ENCODE measurements around the gene RASA3. TPM values are rescaled to one million over a fixed set of nuclear protein-coding genes. Genes with fewer than 3 reads are reported as not detected.

The RASA3 gene
- total and polyA plus RNA-seq, 10 of the 15 experiments (the other 5 are each of a cell fraction or from before 2014, with no cell fraction given), result 0.79 to 33.9 (median 17.6) TPM

DNA sequence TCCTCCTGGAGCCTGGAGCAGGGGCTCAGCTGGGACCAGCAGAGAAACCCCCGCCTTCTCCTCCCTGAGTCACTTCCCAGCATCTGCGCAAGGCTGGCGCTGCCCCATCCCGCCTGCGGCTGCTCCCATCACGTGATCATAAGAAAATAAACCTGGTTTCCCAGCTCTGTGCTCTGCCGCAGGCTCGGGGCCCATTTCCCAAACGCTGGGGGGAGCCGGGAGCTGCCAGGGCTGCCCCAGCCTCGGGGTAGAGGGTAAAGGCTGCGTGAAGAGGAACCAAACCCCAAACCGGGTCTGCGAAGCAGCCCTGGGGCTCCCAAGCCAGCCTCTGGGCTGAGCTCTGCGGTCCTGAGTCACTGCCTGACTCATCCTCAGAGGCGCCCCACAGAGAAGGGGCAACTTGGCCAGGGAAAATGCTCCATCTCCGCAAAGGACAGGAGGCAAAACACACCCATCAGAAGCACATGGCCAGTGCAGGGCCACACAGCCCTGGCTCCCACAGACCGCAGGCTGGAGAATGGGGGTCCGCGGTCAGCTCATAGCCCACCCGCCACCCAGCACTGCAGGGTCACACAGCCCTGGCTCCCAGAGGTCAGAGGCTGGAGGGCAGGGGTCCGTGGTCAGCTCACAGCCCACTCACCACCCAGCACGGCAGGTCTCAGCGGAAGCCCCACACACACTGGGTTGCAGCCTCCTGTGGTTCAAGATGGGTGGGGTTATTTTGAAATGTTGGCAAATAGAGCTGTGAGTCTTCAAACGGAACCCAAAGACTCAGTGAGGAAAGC is 67.1 kb downstream of the RASA3 start (continued):
- TF ChIP-seq, protein P1, sequence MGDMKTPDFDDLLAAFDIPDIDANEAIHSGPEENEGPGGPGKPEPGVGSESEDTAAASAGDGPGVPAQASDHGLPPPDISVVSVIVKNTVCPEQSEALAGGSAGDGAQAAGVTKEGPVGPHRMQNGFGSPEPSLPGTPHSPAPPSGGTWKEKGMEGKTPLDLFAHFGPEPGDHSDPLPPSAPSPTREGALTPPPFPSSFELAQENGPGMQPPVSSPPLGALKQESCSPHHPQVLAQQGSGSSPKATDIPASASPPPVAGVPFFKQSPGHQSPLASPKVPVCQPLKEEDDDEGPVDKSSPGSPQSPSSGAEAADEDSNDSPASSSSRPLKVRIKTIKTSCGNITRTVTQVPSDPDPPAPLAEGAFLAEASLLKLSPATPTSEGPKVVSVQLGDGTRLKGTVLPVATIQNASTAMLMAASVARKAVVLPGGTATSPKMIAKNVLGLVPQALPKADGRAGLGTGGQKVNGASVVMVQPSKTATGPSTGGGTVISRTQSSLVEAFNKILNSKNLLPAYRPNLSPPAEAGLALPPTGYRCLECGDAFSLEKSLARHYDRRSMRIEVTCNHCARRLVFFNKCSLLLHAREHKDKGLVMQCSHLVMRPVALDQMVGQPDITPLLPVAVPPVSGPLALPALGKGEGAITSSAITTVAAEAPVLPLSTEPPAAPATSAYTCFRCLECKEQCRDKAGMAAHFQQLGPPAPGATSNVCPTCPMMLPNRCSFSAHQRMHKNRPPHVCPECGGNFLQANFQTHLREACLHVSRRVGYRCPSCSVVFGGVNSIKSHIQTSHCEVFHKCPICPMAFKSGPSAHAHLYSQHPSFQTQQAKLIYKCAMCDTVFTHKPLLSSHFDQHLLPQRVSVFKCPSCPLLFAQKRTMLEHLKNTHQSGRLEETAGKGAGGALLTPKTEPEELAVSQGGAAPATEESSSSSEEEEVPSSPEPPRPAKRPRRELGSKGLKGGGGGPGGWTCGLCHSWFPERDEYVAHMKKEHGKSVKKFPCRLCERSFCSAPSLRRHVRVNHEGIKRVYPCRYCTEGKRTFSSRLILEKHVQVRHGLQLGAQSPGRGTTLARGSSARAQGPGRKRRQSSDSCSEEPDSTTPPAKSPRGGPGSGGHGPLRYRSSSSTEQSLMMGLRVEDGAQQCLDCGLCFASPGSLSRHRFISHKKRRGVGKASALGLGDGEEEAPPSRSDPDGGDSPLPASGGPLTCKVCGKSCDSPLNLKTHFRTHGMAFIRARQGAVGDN (IDR thresholded peaks at IDR 0.05), result no peak
- TF ChIP-seq ZSCAN29 (IDR thresholded peaks at IDR 0.05), result no peak
- TF ChIP-seq RELB (IDR thresholded peaks at IDR 0.05; ENCODE audit: low read depth), result no peak
- TF ChIP-seq IKZF2 (IDR thresholded peaks at IDR 0.05), result peak; percentile 31 to 48; a peak in 3 of 4 replicates
- no peak for TF ChIP-seq SP1 (IDR thresholded peaks at IDR 0.05; ENCODE audit: low read depth, low read length)
- no peak for TF ChIP-seq SREBF2 (IDR thresholded peaks at IDR 0.05; ENCODE audit: low read length)
- TF ChIP-seq MEF2B (IDR thresholded peaks at IDR 0.05; ENCODE audit: partially characterized antibody, poor library complexity, severe bottlenecking), result no peak
- TF ChIP-seq BCL11A (IDR thresholded peaks at IDR 0.05; ENCODE audit: low read depth, low read length), result no peak
- no peak for TF ChIP-seq EGR1 (IDR thresholded peaks at IDR 0.05; ENCODE audit: borderline replicate concordance in 1 of 2, low read depth in 2 of 2, low read length in 2 of 2)
- TF ChIP-seq YY1 (IDR thresholded peaks at IDR 0.05; ENCODE audit: low read depth, low read length), result no peak
- TF ChIP-seq RAD21 (IDR thresholded peaks at IDR 0.05; ENCODE audit: insufficient read depth, low read depth, low read length), result no peak
- TF ChIP-seq NR2F1 (conservative IDR thresholded peaks at IDR 0.05), result peak; percentile 56; the same call in 1 of the 2 replicates
- TF ChIP-seq ZNF274 (IDR thresholded peaks at IDR 0.05; ENCODE audit: insufficient read depth, insufficient read length), result no peak
- TF ChIP-seq NFIC (IDR thresholded peaks at IDR 0.05; ENCODE audit: low read depth, low read length), result no peak
- TF ChIP-seq MXI1 (IDR thresholded peaks at IDR 0.05; ENCODE audit: low read depth, low read length), result no peak
- peak; percentile 72 to 82 for TF ChIP-seq BHLHE40 (IDR thresholded peaks at IDR 0.05; ENCODE audit: borderline replicate concordance in 1 of 2, low read depth in 2 of 2, low read length in 1 of 2)
- TF ChIP-seq IKZF1 (conservative IDR thresholded peaks at IDR 0.05), result peak; percentile 41; the same call in 1 of the 2 replicates
- TF ChIP-seq SMAD5 (IDR thresholded peaks at IDR 0.05; ENCODE audit: low read depth), result no peak
- TF ChIP-seq, protein P2, sequence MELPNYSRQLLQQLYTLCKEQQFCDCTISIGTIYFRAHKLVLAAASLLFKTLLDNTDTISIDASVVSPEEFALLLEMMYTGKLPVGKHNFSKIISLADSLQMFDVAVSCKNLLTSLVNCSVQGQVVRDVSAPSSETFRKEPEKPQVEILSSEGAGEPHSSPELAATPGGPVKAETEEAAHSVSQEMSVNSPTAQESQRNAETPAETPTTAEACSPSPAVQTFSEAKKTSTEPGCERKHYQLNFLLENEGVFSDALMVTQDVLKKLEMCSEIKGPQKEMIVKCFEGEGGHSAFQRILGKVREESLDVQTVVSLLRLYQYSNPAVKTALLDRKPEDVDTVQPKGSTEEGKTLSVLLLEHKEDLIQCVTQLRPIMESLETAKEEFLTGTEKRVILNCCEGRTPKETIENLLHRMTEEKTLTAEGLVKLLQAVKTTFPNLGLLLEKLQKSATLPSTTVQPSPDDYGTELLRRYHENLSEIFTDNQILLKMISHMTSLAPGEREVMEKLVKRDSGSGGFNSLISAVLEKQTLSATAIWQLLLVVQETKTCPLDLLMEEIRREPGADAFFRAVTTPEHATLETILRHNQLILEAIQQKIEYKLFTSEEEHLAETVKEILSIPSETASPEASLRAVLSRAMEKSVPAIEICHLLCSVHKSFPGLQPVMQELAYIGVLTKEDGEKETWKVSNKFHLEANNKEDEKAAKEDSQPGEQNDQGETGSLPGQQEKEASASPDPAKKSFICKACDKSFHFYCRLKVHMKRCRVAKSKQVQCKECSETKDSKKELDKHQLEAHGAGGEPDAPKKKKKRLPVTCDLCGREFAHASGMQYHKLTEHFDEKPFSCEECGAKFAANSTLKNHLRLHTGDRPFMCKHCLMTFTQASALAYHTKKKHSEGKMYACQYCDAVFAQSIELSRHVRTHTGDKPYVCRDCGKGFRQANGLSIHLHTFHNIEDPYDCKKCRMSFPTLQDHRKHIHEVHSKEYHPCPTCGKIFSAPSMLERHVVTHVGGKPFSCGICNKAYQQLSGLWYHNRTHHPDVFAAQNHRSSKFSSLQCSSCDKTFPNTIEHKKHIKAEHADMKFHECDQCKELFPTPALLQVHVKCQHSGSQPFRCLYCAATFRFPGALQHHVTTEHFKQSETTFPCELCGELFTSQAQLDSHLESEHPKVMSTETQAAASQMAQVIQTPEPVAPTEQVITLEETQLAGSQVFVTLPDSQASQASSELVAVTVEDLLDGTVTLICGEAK (IDR thresholded peaks at IDR 0.05; ENCODE audit: borderline replicate concordance), result no peak
- no peak for TF ChIP-seq SUZ12 (IDR thresholded peaks at IDR 0.05; ENCODE audit: unreplicated experiment)
- 0 out of 2 replicates have a peak, but pooled peaks have one; percentile 40 for TF ChIP-seq NR2C1 (IDR thresholded peaks at IDR 0.05)

Data from GM12878 (cell line).